Measurements from ENCODE around the gene INTS6. TPM values are rescaled to one million over a fixed set of nuclear protein-coding genes. Genes with fewer than 3 reads are reported as not detected.

Gene INTS6, protein sequence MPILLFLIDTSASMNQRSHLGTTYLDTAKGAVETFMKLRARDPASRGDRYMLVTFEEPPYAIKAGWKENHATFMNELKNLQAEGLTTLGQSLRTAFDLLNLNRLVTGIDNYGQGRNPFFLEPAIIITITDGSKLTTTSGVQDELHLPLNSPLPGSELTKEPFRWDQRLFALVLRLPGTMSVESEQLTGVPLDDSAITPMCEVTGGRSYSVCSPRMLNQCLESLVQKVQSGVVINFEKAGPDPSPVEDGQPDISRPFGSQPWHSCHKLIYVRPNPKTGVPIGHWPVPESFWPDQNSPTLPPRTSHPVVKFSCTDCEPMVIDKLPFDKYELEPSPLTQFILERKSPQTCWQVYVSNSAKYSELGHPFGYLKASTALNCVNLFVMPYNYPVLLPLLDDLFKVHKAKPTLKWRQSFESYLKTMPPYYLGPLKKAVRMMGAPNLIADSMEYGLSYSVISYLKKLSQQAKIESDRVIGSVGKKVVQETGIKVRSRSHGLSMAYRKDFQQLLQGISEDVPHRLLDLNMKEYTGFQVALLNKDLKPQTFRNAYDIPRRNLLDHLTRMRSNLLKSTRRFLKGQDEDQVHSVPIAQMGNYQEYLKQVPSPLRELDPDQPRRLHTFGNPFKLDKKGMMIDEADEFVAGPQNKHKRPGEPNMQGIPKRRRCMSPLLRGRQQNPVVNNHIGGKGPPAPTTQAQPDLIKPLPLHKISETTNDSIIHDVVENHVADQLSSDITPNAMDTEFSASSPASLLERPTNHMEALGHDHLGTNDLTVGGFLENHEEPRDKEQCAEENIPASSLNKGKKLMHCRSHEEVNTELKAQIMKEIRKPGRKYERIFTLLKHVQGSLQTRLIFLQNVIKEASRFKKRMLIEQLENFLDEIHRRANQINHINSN
- total RNA-seq = 10 to 100 TPM; 48.9 to 52.0 TPM

DNA sequence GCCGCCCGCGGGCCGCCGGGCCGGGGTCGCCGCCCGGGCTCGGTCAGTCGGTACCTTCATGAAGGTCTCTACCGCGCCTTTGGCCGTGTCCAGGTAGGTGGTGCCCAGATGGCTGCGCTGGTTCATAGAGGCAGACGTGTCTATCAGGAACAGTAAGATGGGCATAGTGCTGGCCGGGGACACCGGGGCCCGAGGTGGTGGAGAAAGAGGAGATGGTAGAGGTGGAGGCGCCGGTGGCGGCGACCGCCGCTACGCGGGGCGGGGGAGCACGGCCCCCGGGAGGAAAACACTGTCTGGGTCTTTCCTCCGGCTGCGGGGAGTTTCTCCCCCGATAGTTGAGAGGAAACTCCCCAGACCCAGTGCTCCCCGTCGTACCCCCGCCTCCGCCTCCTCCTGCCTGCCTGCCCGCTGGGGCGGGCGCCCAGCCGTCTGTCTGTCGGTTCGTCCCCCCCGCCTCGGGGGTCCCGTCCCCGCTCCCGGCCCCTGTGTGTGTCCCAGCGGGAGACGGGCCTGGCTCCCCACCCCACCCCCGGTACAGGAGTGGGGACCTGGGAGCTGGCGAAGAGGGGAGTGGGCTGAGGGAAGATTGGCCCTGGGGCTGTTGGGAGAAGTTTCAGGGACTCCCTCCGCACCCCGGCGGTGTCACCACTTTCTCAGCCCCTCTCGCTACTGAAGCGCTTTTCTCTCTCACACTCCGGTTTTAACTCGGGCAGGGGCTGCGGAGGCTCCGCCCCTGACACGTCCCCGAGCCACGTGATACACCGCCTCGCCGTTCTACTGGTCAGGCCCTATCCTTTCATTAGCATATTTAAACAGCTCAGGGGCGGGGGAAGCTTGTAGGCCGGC is at the start of gene INTS6:
Gene INTS6, minus strand, starts transcription at position 676 of the 846 bp plus-strand sequence. Its CDS starts 511 bp downstream, at position 165.
- CTCF ChIA-PET = interaction anchor here (1.4 to 3.6 kb wide), 6 partner anchors 8 to 363 kb away, joined by 3 to 30 read pairs (median 5); no protein-coding TSS in a partner anchor
- POLR2A ChIA-PET = interaction anchor here (0.6 to 5.5 kb wide), 35 partner anchors 9 to 741 kb away, joined by 3 to 72 read pairs (median 5); partner anchors contain the start of gene WDFY2
- H3K27ac Mint-ChIP-seq = peak within 1 kb of the TSS; percentile 97

DNA sequence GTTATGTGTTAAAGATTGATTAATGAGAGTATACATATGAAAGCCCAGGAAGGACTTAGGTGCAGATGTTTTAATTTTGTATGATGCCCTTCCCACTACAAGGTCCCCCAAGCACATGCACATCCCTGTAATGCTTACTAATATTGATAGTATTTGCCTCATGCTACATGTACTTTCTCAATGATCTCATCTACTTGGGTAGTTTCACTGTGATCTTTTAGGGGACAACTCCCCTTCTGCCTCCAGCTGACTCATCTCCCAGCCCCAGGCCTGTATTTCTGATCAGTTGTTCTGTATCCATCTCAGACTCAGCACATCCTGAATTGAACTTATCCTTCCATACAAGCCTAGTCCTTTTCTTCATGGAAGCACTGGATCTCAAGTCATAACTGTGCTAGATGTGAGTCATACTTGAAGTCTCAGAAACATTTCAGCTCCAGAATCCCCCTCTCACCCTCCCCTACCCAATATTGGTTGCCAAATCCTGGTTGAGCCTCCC is 49.4 kb upstream of the INTS6 start:
- H3K36me3 Mint-ChIP-seq (ENCODE audit: low read depth) = no peaks in the 10 kb centered on the region

More for the DNA sequence above, at the start of gene INTS6:
- peaks cover 36% of the 10 kb centered on the region for H3K4me1 Mint-ChIP-seq (ENCODE audit: low read depth)
- peaks cover 61% of the 10 kb centered on the region for H3K36me3 Mint-ChIP-seq (ENCODE audit: low read depth)
- DNase-seq (peak; percentile 99), ATAC-seq (peak; percentile 84)
- H3K4me3 Mint-ChIP-seq = peak within 1 kb of the TSS; percentile 94
- no peaks in the 10 kb centered on the region for H3K9me3 Mint-ChIP-seq (ENCODE audit: insufficient read depth)
- no peaks in the 10 kb centered on the region for H3K27me3 Mint-ChIP-seq (ENCODE audit: low read depth)

DNA sequence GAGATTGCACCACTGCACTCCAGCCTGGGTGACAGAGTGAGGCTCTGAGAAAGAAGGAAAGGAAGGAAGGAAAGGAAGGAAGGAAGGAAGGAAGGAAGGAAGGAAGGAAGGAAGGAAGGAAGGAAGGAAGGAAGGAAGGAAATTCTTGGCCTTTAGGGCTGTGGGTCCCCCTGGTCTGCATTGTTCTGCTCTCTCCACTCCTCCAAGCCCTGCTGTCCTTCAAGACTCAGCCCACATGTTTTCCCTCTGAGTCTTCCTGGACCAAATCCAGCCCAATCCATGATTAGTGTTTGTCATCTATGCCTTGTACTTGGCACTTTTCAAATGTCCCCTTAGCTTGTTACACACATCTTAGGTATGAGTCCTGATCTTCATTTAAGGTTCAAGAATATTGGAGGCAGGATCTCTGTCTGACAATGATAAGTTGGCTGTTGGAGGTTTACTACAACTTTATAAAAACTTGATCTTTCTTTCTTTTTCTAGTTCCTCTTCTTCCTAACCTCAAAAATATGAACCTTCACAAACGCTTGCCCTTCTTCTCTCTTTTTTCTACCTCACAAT is 48.8 kb upstream of the INTS6 start:
- H3K4me3 Mint-ChIP-seq = no peak overlapping the region
- H3K27me3 Mint-ChIP-seq (ENCODE audit: low read depth) = peaks cover 17% of the 10 kb centered on the region
- CTCF ChIA-PET = no interaction called here
- H3K4me1 Mint-ChIP-seq (ENCODE audit: low read depth) = peaks cover 14% of the 10 kb centered on the region
- no peaks in the 10 kb centered on the region for H3K36me3 Mint-ChIP-seq (ENCODE audit: low read depth)
- ATAC-seq = no peak
- DNase-seq = no peak
- no peaks in the 10 kb centered on the region for H3K9me3 Mint-ChIP-seq (ENCODE audit: insufficient read depth)
- H3K27ac Mint-ChIP-seq = no peak overlapping the region
- POLR2A ChIA-PET = no interaction called here

More for the DNA sequence above, 49.4 kb upstream of the INTS6 start:
- Mint-ChIP-seq H3K9me3 (ENCODE audit: insufficient read depth) (no peaks in the 10 kb centered on the region), H3K27me3 (ENCODE audit: low read depth) (peaks cover 13% of the 10 kb centered on the region), H3K4me3 (no peak overlapping the region), H3K27ac (no peak overlapping the region), H3K4me1 (ENCODE audit: low read depth) (peaks cover 14% of the 10 kb centered on the region)
- ChIA-PET POLR2A (no interaction called here), CTCF (no interaction called here)
- DNase-seq (no peak), ATAC-seq (no peak)

DNA sequence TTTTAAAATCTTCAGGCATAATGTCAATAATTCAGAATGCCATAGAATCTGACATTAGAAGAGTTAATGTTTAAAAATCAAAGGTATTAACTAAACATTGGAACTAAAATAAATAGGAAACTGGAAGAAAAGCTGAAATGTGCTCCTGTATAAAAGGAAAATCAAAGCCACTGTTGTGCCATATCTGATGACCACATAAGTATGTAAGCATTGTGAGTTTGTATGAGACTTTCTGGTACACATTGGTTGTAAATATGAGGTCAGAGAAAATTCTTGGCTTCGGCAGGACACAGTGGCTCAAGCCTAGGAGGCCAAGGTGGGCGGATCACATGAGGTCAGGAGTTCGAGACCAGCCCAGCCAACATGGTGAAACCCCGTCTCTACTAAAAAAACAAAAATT is 48.3 kb upstream of the INTS6 start:
- Mint-ChIP-seq H3K27ac (no peak overlapping the region), H3K9me3 (ENCODE audit: insufficient read depth) (no peaks in the 10 kb centered on the region), H3K27me3 (ENCODE audit: low read depth) (peaks cover 18% of the 10 kb centered on the region), H3K4me3 (no peak overlapping the region), H3K4me1 (ENCODE audit: low read depth) (peaks cover 14% of the 10 kb centered on the region), H3K36me3 (ENCODE audit: low read depth) (no peaks in the 10 kb centered on the region)
- ChIA-PET CTCF (no interaction called here), POLR2A (no interaction called here)
- no peak for DNase-seq
- no peak for ATAC-seq

DNA sequence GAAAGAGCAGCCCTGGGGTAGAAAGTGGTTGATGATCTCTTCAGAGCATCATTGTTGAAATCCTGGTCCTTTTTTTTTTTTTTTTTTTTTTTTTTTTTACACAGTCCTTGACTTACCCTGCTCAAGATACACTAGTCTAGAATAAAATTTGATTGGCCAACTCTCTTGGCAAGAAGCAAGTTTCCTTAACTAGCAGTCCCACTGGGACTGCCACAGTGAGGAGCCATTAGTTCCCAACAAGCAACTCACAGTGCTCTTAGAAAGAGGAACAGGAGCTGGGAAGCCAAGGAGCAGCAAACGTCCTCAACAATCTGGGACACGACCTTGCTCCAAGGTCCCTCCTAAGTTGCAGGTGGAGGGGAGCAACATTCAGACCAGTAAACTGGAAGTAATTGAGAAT is 47.9 kb upstream of the INTS6 start:
- H3K4me3 Mint-ChIP-seq = no peak overlapping the region
- peaks cover 14% of the 10 kb centered on the region for H3K4me1 Mint-ChIP-seq (ENCODE audit: low read depth)
- peaks cover 21% of the 10 kb centered on the region for H3K27me3 Mint-ChIP-seq (ENCODE audit: low read depth)
- no peaks in the 10 kb centered on the region for H3K36me3 Mint-ChIP-seq (ENCODE audit: low read depth)
- ChIA-PET CTCF (no interaction called here), POLR2A (no interaction called here)
- no peak for DNase-seq
- no peak for ATAC-seq
- H3K9me3 Mint-ChIP-seq (ENCODE audit: insufficient read depth) = no peaks in the 10 kb centered on the region
- H3K27ac Mint-ChIP-seq = no peak overlapping the region

DNA sequence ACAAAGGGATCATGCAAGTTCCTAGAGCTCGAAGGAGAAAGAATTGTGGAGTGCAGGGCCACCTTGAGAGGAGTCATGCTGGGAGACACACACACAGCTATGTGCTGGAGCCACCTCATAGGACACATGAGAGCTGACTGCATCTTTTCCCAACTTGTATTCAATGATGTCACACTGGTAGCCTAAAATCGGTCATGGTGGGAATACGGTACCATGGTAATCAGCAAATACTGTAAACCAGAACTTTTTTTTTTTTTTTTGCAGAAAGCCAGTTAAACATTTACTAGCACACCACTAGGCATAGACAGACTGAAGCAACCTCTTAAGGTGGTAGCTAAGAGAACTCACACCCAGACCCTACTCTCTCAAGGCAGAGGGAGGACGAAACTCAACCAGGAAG is 47.0 kb upstream of the INTS6 start:
- no peaks in the 10 kb centered on the region for H3K36me3 Mint-ChIP-seq (ENCODE audit: low read depth)
- no peak overlapping the region for H3K4me3 Mint-ChIP-seq
- peaks cover 14% of the 10 kb centered on the region for H3K4me1 Mint-ChIP-seq (ENCODE audit: low read depth)
- no peak for DNase-seq
- POLR2A ChIA-PET = no interaction called here
- no peak overlapping the region for H3K27ac Mint-ChIP-seq
- H3K9me3 Mint-ChIP-seq (ENCODE audit: insufficient read depth) = no peaks in the 10 kb centered on the region
- no peak for ATAC-seq
- peaks cover 21% of the 10 kb centered on the region for H3K27me3 Mint-ChIP-seq (ENCODE audit: low read depth)
- CTCF ChIA-PET = no interaction called here

DNA sequence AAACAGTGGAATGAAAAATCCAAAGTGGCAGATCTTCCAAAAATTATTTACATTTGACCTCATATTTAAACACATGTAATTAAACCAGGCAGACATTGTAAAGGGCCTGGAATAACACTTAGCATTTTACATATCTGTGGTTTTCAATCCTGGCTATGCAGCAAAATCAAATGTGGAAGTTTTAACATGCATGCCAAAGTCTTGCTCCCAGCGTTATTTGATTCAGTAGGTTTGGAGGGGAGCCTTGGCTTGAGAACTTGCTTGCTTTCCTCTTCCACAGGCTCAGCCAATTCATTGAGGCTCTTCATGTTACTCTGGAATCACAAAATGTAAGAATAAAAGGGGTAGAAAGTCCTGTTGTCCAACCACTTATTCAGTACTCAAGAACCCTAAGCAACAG is 42.5 kb upstream of the INTS6 start:
- H3K27me3 Mint-ChIP-seq (ENCODE audit: low read depth) = peaks cover 24% of the 10 kb centered on the region
- H3K4me3 Mint-ChIP-seq = no peak overlapping the region
- no peak overlapping the region for H3K27ac Mint-ChIP-seq
- CTCF ChIA-PET = no interaction called here
- no peaks in the 10 kb centered on the region for H3K9me3 Mint-ChIP-seq (ENCODE audit: insufficient read depth)
- POLR2A ChIA-PET = no interaction called here
- peaks cover under 1% of the 10 kb centered on the region for H3K4me1 Mint-ChIP-seq (ENCODE audit: low read depth)
- ATAC-seq = no peak
- H3K36me3 Mint-ChIP-seq (ENCODE audit: low read depth) = no peaks in the 10 kb centered on the region
- no peak for DNase-seq

DNA sequence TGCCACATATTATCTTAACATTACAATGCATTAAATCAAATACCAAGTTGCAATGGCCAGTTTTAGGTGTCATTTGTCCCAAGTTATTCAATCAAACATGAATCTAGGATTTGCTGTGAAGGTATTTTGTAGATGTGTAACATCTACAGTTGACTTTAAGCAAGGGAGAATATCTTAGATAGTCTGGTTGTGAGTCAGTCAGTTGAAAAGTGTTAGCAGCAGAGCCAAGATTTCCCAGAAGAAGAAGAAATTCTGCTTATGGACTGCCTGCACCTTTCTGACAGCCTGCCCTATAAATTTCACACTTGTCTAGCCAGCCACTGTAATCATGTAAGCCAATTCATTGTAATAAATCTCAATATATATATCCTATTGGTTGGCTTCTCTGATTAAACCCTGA is 41.3 kb upstream of the INTS6 start:
- DNase-seq (no peak), ATAC-seq (no peak)
- H3K9me3 Mint-ChIP-seq (ENCODE audit: insufficient read depth) = no peaks in the 10 kb centered on the region
- no peaks in the 10 kb centered on the region for H3K36me3 Mint-ChIP-seq (ENCODE audit: low read depth)
- H3K4me1 Mint-ChIP-seq (ENCODE audit: low read depth) = no peaks in the 10 kb centered on the region
- ChIA-PET CTCF (no interaction called here), POLR2A (no interaction called here)
- no peak overlapping the region for H3K27ac Mint-ChIP-seq
- H3K4me3 Mint-ChIP-seq = no peak overlapping the region
- H3K27me3 Mint-ChIP-seq (ENCODE audit: low read depth) = peaks cover 19% of the 10 kb centered on the region

DNA sequence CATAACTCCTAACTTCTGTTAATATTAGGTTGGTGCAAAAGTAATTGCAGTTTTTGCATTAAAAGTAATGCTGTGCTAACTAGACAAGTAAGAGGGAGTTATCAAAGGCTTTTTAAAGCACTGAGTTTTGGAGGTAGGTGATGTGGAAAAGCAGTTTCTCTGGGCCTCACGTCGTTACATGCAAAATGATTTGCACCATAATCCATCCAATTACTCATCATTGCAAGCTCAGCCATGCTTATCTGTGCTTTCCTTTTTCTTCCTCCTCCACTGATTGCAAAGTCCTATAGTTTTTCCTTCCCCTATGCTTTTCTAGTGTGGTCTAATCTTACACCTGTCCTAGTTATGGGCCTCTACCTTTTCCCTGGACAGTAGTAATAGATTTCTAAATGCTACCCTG is 35.4 kb upstream of the INTS6 start:
- Mint-ChIP-seq H3K4me1 (ENCODE audit: low read depth) (no peaks in the 10 kb centered on the region), H3K36me3 (ENCODE audit: low read depth) (no peaks in the 10 kb centered on the region), H3K27me3 (ENCODE audit: low read depth) (peaks cover 4% of the 10 kb centered on the region), H3K9me3 (ENCODE audit: insufficient read depth) (no peaks in the 10 kb centered on the region), H3K27ac (no peak overlapping the region), H3K4me3 (no peak overlapping the region)
- DNase-seq (no peak), ATAC-seq (no peak)
- POLR2A ChIA-PET = no interaction called here
- CTCF ChIA-PET = interaction anchor here (1.2 kb wide), 1 partner anchor 19 kb away, joined by 3 read pairs; no protein-coding TSS in a partner anchor

DNA sequence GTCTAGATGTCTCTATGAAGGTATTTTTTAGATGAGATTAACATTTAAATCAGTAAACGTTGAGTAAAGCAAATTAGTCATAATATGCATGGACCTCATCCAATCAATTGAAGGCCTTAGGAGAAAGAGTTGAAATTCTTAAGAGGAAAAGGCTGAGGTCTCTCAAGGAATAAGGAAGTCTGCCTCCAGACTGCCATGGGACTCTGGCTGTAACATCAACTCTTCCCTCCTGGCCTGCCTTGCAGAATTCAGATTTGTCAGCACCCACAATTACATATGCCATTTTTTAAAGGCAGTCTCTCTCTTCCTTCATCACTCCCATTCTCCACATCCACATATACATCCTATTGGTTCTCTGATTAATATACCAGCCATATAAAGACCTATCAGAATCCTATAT is 28.8 kb upstream of the INTS6 start:
- Mint-ChIP-seq H3K27ac (no peak overlapping the region), H3K4me1 (ENCODE audit: low read depth) (no peaks in the 10 kb centered on the region), H3K27me3 (ENCODE audit: low read depth) (no peaks in the 10 kb centered on the region), H3K9me3 (ENCODE audit: insufficient read depth) (no peaks in the 10 kb centered on the region), H3K4me3 (no peak overlapping the region), H3K36me3 (ENCODE audit: low read depth) (no peaks in the 10 kb centered on the region)
- DNase-seq = no peak
- ChIA-PET CTCF (no interaction called here), POLR2A (no interaction called here)
- no peak for ATAC-seq

DNA sequence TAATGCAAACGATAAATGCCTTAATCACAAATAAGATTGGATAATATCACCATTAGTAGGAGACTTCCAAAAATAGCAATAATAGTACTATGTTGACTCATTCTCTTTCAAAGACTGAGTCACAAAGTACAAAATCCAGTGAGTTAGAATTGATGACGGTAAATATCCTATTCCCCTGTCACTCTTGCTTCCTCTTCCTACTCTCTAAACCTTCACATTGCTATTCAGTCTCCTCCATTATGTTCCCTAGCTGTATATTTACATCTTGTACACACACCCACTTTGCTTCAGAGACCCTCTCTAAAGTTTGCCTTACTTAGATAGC is 26.3 kb upstream of the INTS6 start:
- no peaks in the 10 kb centered on the region for H3K36me3 Mint-ChIP-seq (ENCODE audit: low read depth)
- peaks cover 3% of the 10 kb centered on the region for H3K27me3 Mint-ChIP-seq (ENCODE audit: low read depth)
- ChIA-PET CTCF (no interaction called here), POLR2A (no interaction called here)
- ATAC-seq = no peak
- no peak overlapping the region for H3K27ac Mint-ChIP-seq
- H3K9me3 Mint-ChIP-seq (ENCODE audit: insufficient read depth) = no peaks in the 10 kb centered on the region
- no peak overlapping the region for H3K4me3 Mint-ChIP-seq
- H3K4me1 Mint-ChIP-seq (ENCODE audit: low read depth) = peaks cover 5% of the 10 kb centered on the region
- DNase-seq = no peak
